ENCODE measurements around the gene RGCC. TPM values are rescaled to one million over a fixed set of nuclear protein-coding genes. Genes with fewer than 3 reads are reported as not detected.

The RGCC gene
- total RNA-seq, 4 donors from 2014 or later: 476 to 1,295 (median 830) TPM

DNA sequence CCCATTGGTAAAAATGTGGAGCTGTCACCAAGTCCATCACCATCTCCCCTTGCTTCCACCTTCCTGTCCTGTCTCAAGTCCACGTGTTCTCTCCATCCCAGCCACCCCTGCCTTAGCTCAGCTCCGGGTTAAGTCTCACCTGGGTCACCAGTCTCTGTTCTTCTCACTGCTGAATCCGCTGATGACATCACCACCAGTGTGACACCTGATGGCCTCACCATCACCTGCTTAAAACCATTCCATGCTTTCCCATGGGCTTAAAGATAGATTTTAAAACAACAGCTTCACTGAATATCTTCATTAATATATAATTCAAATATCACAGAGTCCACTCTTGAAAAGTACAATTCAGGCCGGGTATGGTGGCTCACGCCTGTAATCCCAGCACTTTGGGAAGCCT lies 42.1 kb downstream of the RGCC start:
- Histone ChIP-seq H3K27ac (no peak overlapping the region), H3K4me3 (no peak overlapping the region), H3K9me3 (peaks cover 0 to 4% (median 0%) of the 10 kb centered on the region in 4 donors), H3K36me3 (no peaks in the 10 kb centered on the region), H3K27me3 (no peaks in the 10 kb centered on the region), H3K4me1 (peaks cover 0 to 20% (median under 1%) of the 10 kb centered on the region in 4 donors)
- DNase-seq (ENCODE audit: low spot score in 2 of 2): no peak
- 91 to 96% methylated on average over 5 of the region's 5 CpGs for WGBS, 2 donors
- TF ChIP-seq EP300 (IDR thresholded peaks at IDR 0.05) (no peak), CTCF (IDR thresholded peaks at IDR 0.05) (no peak), POLR2A (IDR thresholded peaks at IDR 0.05) (no peak)

DNA sequence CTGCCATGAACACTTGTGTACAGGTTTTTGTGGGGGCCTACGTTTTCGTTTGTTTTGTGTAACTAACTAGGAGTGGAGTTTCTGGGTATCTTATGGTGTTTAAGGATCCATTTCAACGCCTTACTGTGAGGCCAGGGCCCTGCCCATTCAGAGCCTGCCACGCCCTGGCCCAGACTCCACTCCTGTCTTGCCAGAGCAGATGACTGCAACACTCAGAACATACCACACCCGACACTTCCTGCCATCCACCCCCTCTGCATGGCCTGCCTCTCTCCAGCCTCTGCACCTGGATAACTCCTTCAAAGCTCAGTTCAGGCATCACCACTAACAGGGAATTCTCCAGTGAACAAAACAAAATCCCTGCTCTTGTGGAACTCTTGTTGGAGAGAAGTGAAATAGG lies 43.2 kb downstream of the RGCC start:
- no peak overlapping the region for H3K27ac ChIP-seq
- no peak overlapping the region for H3K4me3 ChIP-seq
- H3K36me3 ChIP-seq: no peaks in the 10 kb centered on the region
- H3K9me3 ChIP-seq: peaks cover 0 to 6% (median 0%) of the 10 kb centered on the region in 4 donors
- WGBS, 2 donors: 81 to 90% methylated on average over 5 of the region's 5 CpGs
- DNase-seq (ENCODE audit: low spot score in 2 of 2): no peak
- TF ChIP-seq CTCF (IDR thresholded peaks at IDR 0.05) (no peak), EP300 (IDR thresholded peaks at IDR 0.05) (no peak), POLR2A (IDR thresholded peaks at IDR 0.05) (no peak)
- H3K4me1 ChIP-seq: peaks cover 0 to 9% (median 0%) of the 10 kb centered on the region in 4 donors
- H3K27me3 ChIP-seq: no peaks in the 10 kb centered on the region

DNA sequence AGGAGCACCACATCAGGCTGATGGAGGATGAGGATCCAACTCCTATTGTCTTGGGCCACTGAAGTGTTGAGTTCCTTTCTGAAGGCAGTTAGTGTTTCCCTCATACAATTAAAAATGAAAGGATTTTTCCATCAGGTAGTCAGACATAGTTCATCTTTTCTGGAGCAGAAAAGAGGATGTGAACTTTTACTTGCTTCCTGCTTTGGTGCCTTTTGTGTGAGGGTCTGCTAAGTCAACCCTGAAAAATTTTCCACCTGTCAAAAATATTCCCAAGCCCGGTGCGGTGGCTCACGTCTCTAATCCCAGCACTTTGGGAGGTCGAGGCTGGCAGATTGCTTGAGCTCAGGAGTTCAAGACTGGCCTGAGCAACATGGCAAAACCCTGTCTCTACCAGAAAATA lies 43.9 kb downstream of the RGCC start:
- H3K27ac ChIP-seq: no peak overlapping the region
- TF ChIP-seq EP300 (IDR thresholded peaks at IDR 0.05) (no peak), CTCF (IDR thresholded peaks at IDR 0.05) (no peak)
- H3K4me3 ChIP-seq: no peak overlapping the region
- H3K36me3 ChIP-seq: no peaks in the 10 kb centered on the region
- no peak for DNase-seq (ENCODE audit: low spot score in 2 of 2)
- H3K4me1 ChIP-seq: peaks cover 0 to 1% (median 0%) of the 10 kb centered on the region in 4 donors
- H3K9me3 ChIP-seq: peaks cover 0 to 6% (median 0%) of the 10 kb centered on the region in 4 donors
- WGBS, 2 donors: 85 to 88% methylated on average over 4 of the region's 4 CpGs
- no peaks in the 10 kb centered on the region for H3K27me3 ChIP-seq

DNA sequence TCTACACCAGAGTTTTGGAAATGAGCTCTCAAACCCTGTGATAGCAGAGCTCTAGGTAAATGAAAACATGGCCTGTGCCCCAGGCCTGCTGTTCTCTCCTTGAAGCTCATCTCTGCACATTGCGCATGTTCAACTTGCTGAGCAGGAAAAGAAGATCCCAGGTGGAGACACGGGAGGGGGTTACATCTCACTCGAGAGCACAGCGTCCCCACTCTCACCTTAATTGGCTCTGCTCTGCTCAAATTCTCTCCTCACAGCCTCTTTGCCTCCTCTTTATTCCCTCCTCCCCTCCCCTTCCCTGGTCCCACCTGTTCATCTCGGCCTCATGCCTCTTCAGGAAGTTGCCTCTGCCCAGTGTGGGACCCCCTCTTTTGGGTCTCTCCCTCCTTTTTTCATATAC lies 44.7 kb downstream of the RGCC start:
- no peak for TF ChIP-seq CTCF (IDR thresholded peaks at IDR 0.05)
- no peak for TF ChIP-seq EP300 (IDR thresholded peaks at IDR 0.05)
- TF ChIP-seq POLR2A (IDR thresholded peaks at IDR 0.05): no peak
- H3K9me3 ChIP-seq: peaks cover 0 to 6% (median 0%) of the 10 kb centered on the region in 4 donors
- H3K4me3 ChIP-seq: no peak overlapping the region
- H3K36me3 ChIP-seq: no peaks in the 10 kb centered on the region
- WGBS, 2 donors: 89 to 91% methylated on average over 5 of the region's 5 CpGs
- no peaks in the 10 kb centered on the region for H3K4me1 ChIP-seq
- no peak for DNase-seq (ENCODE audit: low spot score in 2 of 2)
- no peaks in the 10 kb centered on the region for H3K27me3 ChIP-seq
- H3K27ac ChIP-seq: no peak overlapping the region

DNA sequence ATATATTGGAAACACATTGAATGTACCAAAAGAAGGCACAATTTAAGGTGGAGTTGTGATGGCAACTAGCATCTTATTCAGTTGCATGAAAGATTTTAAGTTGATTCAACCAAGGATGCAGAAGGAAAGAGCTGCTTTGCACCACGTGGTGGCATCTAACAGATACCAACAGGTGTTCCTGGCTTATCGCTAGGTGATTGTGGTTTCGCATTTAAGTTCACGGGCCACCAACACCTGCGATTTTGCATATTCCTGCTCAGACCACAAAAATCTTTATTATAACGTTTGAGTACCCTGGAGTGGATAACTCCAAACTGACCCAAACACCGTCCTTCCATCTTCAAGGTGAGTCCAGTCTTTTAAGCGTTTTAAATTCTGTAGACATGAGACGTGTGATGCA lies 45.3 kb downstream of the RGCC start:
- H3K36me3 ChIP-seq: no peaks in the 10 kb centered on the region
- WGBS, 2 donors: 86 to 91% methylated on average over 9 of the region's 9 CpGs
- no peaks in the 10 kb centered on the region for H3K4me1 ChIP-seq
- DNase-seq (ENCODE audit: low spot score in 2 of 2): no peak
- peaks cover 0 to 6% (median 0%) of the 10 kb centered on the region in 4 donors for H3K9me3 ChIP-seq
- H3K27ac ChIP-seq: no peak overlapping the region
- no peaks in the 10 kb centered on the region for H3K27me3 ChIP-seq
- H3K4me3 ChIP-seq: no peak overlapping the region
- TF ChIP-seq EP300 (IDR thresholded peaks at IDR 0.05) (no peak), CTCF (IDR thresholded peaks at IDR 0.05) (no peak), POLR2A (IDR thresholded peaks at IDR 0.05) (no peak)
